ENCODE results near the gene ZNF215. TPM values are rescaled to one million over a fixed set of nuclear protein-coding genes. Genes with fewer than 3 reads are reported as not detected.

Gene ZNF215
- total and polyA plus RNA-seq, 2 experiments from 2014 or later: 17.3 to 20.8 TPM

DNA sequence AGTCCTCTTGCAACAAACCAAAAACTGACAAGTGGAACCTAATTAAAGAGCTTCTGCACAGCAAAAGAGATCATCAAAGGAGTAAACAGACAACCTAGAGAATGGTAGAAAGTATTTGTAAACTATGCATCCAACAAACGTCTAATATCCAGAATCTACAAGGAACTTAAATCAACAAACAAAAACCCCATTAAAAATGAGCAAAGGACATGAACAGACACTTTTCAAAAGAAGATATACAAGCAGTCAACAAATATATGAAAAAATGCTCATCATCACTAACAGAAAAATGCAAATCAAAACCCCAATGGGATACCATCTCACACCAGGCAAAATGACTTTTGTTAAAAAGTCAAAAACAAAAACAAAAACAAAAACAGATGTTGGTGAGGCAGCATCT, 60.3 kb downstream of the ZNF215 start:
- Histone ChIP-seq H4K20me1 (replicated peaks; ENCODE audit: insufficient read depth) (no peaks in the 10 kb centered on the region), H3K9me2 (ENCODE audit: insufficient read depth) (no peaks in the 10 kb centered on the region), H3K4me3 (no peak overlapping the region), H3K4me1 (ENCODE audit: insufficient read depth) (no peaks in the 10 kb centered on the region), H3K27me3 (ENCODE audit: insufficient read depth) (no peaks in the 10 kb centered on the region), H2AFZ (no peak overlapping the region), H3F3A (replicated peaks; ENCODE audit: low read depth) (no peaks in the 10 kb centered on the region), H3K79me2 (replicated peaks; ENCODE audit: insufficient read depth) (no peaks in the 10 kb centered on the region), H3K4me2 (no peak overlapping the region), H3K27ac (ENCODE audit: low read depth) (no peak overlapping the region), H3K36me3 (ENCODE audit: insufficient read depth) (no peaks in the 10 kb centered on the region)
- no peak overlapping the region for H3K4me3 Mint-ChIP-seq
- no peaks in the 10 kb centered on the region for H3K27me3 Mint-ChIP-seq (ENCODE audit: insufficient read depth, low read depth, poor library complexity)
- DNase-seq (ENCODE audit: low spot score): no peak
- no peaks in the 10 kb centered on the region; the same call in 2 of the 3 replicates for H3K4me1 Mint-ChIP-seq
- no peaks in the 10 kb centered on the region; the same call in 2 of the 3 replicates for H3K9me3 Mint-ChIP-seq
- H3K36me3 Mint-ChIP-seq (ENCODE audit: low read depth): peaks cover 5% of the 10 kb centered on the region; the same call in 1 of the 3 replicates
- no peak for ATAC-seq
- TF ChIP-seq ZNF331 (CRISPR knock-in tag; IDR thresholded peaks at IDR 0.05; ENCODE audit: low read depth) (no peak), EZH2 (IDR thresholded peaks at IDR 0.05; ENCODE audit: low read depth, unreplicated experiment) (no peak), ZNF114 (CRISPR knock-in tag; IDR thresholded peaks at IDR 0.05) (no peak), EZH2phosphoT487 (IDR thresholded peaks at IDR 0.05; ENCODE audit: unreplicated experiment) (no peak), JUNB (IDR thresholded peaks at IDR 0.05; ENCODE audit: unreplicated experiment) (no peak), POLR2AphosphoS5 (IDR thresholded peaks at IDR 0.05; ENCODE audit: low read depth) (no peak), STAT1 (IDR thresholded peaks at IDR 0.05; ENCODE audit: unreplicated experiment) (no peak), NANOG (IDR thresholded peaks at IDR 0.05; ENCODE audit: borderline replicate concordance) (no peak), CREB1 (CRISPR knock-in tag; IDR thresholded peaks at IDR 0.05; ENCODE audit: low read depth) (no peak)
- TF ChIP-seq, protein P1, sequence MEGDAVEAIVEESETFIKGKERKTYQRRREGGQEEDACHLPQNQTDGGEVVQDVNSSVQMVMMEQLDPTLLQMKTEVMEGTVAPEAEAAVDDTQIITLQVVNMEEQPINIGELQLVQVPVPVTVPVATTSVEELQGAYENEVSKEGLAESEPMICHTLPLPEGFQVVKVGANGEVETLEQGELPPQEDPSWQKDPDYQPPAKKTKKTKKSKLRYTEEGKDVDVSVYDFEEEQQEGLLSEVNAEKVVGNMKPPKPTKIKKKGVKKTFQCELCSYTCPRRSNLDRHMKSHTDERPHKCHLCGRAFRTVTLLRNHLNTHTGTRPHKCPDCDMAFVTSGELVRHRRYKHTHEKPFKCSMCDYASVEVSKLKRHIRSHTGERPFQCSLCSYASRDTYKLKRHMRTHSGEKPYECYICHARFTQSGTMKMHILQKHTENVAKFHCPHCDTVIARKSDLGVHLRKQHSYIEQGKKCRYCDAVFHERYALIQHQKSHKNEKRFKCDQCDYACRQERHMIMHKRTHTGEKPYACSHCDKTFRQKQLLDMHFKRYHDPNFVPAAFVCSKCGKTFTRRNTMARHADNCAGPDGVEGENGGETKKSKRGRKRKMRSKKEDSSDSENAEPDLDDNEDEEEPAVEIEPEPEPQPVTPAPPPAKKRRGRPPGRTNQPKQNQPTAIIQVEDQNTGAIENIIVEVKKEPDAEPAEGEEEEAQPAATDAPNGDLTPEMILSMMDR (conservative IDR thresholded peaks at IDR 0.05; ENCODE audit: low read depth in 2 of 2): no peak
- TF ChIP-seq, protein P2, sequence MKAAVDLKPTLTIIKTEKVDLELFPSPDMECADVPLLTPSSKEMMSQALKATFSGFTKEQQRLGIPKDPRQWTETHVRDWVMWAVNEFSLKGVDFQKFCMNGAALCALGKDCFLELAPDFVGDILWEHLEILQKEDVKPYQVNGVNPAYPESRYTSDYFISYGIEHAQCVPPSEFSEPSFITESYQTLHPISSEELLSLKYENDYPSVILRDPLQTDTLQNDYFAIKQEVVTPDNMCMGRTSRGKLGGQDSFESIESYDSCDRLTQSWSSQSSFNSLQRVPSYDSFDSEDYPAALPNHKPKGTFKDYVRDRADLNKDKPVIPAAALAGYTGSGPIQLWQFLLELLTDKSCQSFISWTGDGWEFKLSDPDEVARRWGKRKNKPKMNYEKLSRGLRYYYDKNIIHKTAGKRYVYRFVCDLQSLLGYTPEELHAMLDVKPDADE (IDR thresholded peaks at IDR 0.05): no peak
- TF ChIP-seq, protein P3, sequence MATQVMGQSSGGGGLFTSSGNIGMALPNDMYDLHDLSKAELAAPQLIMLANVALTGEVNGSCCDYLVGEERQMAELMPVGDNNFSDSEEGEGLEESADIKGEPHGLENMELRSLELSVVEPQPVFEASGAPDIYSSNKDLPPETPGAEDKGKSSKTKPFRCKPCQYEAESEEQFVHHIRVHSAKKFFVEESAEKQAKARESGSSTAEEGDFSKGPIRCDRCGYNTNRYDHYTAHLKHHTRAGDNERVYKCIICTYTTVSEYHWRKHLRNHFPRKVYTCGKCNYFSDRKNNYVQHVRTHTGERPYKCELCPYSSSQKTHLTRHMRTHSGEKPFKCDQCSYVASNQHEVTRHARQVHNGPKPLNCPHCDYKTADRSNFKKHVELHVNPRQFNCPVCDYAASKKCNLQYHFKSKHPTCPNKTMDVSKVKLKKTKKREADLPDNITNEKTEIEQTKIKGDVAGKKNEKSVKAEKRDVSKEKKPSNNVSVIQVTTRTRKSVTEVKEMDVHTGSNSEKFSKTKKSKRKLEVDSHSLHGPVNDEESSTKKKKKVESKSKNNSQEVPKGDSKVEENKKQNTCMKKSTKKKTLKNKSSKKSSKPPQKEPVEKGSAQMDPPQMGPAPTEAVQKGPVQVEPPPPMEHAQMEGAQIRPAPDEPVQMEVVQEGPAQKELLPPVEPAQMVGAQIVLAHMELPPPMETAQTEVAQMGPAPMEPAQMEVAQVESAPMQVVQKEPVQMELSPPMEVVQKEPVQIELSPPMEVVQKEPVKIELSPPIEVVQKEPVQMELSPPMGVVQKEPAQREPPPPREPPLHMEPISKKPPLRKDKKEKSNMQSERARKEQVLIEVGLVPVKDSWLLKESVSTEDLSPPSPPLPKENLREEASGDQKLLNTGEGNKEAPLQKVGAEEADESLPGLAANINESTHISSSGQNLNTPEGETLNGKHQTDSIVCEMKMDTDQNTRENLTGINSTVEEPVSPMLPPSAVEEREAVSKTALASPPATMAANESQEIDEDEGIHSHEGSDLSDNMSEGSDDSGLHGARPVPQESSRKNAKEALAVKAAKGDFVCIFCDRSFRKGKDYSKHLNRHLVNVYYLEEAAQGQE (IDR thresholded peaks at IDR 0.05; ENCODE audit: unreplicated experiment): no peak
- TF ChIP-seq, protein P4, sequence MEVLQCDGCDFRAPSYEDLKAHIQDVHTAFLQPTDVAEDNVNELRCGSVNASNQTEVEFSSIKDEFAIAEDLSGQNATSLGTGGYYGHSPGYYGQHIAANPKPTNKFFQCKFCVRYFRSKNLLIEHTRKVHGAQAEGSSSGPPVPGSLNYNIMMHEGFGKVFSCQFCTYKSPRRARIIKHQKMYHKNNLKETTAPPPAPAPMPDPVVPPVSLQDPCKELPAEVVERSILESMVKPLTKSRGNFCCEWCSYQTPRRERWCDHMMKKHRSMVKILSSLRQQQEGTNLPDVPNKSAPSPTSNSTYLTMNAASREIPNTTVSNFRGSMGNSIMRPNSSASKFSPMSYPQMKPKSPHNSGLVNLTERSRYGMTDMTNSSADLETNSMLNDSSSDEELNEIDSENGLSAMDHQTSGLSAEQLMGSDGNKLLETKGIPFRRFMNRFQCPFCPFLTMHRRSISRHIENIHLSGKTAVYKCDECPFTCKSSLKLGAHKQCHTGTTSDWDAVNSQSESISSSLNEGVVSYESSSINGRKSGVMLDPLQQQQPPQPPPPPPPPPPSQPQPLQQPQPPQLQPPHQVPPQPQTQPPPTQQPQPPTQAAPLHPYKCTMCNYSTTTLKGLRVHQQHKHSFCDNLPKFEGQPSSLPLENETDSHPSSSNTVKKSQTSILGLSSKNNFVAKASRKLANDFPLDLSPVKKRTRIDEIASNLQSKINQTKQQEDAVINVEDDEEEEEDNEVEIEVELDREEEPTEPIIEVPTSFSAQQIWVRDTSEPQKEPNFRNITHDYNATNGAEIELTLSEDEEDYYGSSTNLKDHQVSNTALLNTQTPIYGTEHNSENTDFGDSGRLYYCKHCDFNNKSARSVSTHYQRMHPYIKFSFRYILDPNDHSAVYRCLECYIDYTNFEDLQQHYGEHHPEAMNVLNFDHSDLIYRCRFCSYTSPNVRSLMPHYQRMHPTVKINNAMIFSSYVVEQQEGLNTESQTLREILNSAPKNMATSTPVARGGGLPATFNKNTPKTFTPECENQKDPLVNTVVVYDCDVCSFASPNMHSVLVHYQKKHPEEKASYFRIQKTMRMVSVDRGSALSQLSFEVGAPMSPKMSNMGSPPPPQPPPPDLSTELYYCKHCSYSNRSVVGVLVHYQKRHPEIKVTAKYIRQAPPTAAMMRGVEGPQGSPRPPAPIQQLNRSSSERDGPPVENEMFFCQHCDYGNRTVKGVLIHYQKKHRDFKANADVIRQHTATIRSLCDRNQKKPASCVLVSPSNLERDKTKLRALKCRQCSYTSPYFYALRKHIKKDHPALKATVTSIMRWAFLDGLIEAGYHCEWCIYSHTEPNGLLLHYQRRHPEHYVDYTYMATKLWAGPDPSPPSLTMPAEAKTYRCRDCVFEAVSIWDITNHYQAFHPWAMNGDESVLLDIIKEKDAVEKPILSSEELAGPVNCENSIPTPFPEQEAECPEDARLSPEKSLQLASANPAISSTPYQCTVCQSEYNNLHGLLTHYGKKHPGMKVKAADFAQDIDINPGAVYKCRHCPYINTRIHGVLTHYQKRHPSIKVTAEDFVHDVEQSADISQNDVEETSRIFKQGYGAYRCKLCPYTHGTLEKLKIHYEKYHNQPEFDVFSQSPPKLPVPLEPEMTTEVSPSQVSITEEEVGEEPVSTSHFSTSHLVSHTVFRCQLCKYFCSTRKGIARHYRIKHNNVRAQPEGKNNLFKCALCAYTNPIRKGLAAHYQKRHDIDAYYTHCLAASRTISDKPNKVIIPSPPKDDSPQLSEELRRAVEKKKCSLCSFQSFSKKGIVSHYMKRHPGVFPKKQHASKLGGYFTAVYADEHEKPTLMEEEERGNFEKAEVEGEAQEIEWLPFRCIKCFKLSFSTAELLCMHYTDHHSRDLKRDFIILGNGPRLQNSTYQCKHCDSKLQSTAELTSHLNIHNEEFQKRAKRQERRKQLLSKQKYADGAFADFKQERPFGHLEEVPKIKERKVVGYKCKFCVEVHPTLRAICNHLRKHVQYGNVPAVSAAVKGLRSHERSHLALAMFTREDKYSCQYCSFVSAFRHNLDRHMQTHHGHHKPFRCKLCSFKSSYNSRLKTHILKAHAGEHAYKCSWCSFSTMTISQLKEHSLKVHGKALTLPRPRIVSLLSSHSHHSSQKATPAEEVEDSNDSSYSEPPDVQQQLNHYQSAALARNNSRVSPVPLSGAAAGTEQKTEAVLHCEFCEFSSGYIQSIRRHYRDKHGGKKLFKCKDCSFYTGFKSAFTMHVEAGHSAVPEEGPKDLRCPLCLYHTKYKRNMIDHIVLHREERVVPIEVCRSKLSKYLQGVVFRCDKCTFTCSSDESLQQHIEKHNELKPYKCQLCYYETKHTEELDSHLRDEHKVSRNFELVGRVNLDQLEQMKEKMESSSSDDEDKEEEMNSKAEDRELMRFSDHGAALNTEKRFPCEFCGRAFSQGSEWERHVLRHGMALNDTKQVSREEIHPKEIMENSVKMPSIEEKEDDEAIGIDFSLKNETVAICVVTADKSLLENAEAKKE (CRISPR knock-in tag; IDR thresholded peaks at IDR 0.05): no peak
- H3K27ac Mint-ChIP-seq: no peak overlapping the region
